GM19397 (cell line): ENCODE measurements around the gene DKK1.
"Not testable (repeated sequence)": the region's sequence is repeated elsewhere in the genome, so short reads cannot be mapped to it uniquely, and the experiment has no call there.

Experiments used
- ATAC-seq: cut with Tn5 transposase; IDR thresholded peaks from one replicate; pipeline ENCODE4 v1.9.1; 2021; ENCODE audit warnings: mild to moderate bottlenecking, moderate library complexity; ENCODE audit not compliant: unreplicated experiment

DKK1 gene

DNA sequence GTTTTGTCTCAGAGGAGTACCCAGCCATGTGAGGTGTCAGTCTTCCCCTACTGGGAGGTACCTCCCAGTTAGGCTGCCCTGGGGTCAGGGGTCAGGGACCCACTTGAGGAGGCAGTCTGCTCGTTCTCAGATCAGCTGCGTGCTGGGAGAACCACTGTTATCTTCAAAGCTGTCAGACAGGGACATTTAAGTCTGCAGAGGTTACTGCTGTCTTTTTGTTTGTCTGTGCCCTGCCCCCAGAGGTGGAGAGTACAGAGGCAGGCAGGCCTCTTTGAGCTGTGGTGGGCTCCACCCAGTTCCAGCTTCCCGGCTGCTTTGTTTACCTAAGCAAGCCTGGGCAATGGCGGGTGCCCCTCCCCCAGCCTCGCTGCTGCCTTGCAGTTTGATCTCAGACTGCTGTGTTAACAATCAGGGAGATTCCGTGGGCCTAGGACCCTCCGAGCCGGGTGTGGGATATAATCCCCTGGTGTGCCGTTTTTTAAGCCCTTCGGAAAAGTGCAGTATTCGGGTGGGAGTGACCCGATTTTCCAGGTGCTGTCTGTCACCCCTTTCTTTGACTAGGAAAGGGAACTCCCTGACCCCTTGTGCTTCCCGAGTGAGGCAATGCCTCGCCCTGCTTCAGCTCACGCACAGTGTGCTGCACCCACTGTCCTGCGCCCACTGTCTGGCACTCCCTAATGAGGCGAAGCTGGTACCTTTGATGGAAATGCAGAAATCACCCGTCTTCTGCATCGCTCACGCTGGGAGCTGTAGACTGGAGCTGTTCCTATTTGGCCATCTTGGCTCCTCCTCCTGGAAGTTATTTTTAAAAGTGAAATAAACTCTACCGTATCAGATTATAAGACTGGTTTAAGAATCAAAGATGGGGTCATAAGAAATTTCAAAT, 51.7 kb downstream of the DKK1 start:
- not testable (repeated sequence) for ATAC-seq
